Chondrocyte (in vitro differentiated cells): ENCODE results near the gene PHF21B. TPM values are rescaled to one million over a fixed set of nuclear protein-coding genes. Genes with fewer than 3 reads are reported as not detected.

Experiments
- DNase-seq: peaks from one replicate; pipeline ENCODE4 v3.0.0; 2021; ENCODE audit warnings: mixed read lengths, low spot score
- H3K27ac Mint-ChIP-seq: one replicate; pipeline ENCODE4 v1.8.0; 2021; ENCODE audit warnings: mild to moderate bottlenecking, moderate library complexity, mixed read lengths; ENCODE audit not compliant: unreplicated experiment
- H3K27me3 Mint-ChIP-seq: 2 replicates; pipeline ENCODE4 v1.8.0; 2021; ENCODE audit warnings: low read depth, mixed read lengths
- H3K36me3 Mint-ChIP-seq: 2 replicates; pipeline ENCODE4 v1.8.0; 2021; ENCODE audit warnings: low read depth, mixed read lengths
- H3K4me1 Mint-ChIP-seq: 2 replicates; pipeline ENCODE4 v1.8.0; 2021; ENCODE audit warnings: low read depth, mild to moderate bottlenecking, mixed read lengths
- H3K4me3 Mint-ChIP-seq: one replicate; pipeline ENCODE4 v1.8.0; 2021; ENCODE audit warnings: mild to moderate bottlenecking, moderate library complexity, mixed read lengths; ENCODE audit not compliant: unreplicated experiment
- H3K9me3 Mint-ChIP-seq: 2 replicates; pipeline ENCODE4 v1.8.0; 2021; ENCODE audit warnings: low read depth, mixed read lengths
- CTCF ChIP-seq: fragments of 200-600 bp; sonication (generic); IDR thresholded peaks from 2 replicates; pipeline ENCODE4 v1.5.0; 2021; ENCODE audit warnings: antibody characterized with exemption, mild to moderate bottlenecking, moderate library complexity
- total RNA-seq: library from RNA; stranded (reverse); gene quantifications from 3 replicates; pipeline ENCODE4 v1.2.1, GENCODE V29; 2021

PHF21B gene
- total RNA-seq, 1 donor from 2014 or later = 0.82 TPM

- no peak for DNase-seq
- Mint-ChIP-seq H3K9me3 (no peaks in the 10 kb centered on the region), H3K27me3 (peaks cover 11% of the 10 kb centered on the region), H3K36me3 (no peaks in the 10 kb centered on the region), H3K27ac (no peak overlapping the region), H3K4me1 (no peaks in the 10 kb centered on the region), H3K4me3 (no peak overlapping the region)
- no peak for TF ChIP-seq CTCF
These were observed 9.5 kb downstream of the PHF21B start for GRCh38 chr22:45000330-45000729.

GRCh38 chr22:44999687-45000086 lies 10.1 kb downstream of the PHF21B start:
- DNase-seq = no peak
- H3K27me3 Mint-ChIP-seq = peaks cover 11% of the 10 kb centered on the region
- H3K9me3 Mint-ChIP-seq = no peaks in the 10 kb centered on the region
- no peak overlapping the region for H3K4me3 Mint-ChIP-seq
- H3K36me3 Mint-ChIP-seq = no peaks in the 10 kb centered on the region
- no peak for TF ChIP-seq CTCF
- H3K4me1 Mint-ChIP-seq = no peaks in the 10 kb centered on the region
- H3K27ac Mint-ChIP-seq = no peak overlapping the region

GRCh38 chr22:44999231-44999630 lies 10.6 kb downstream of the PHF21B start:
- no peaks in the 10 kb centered on the region for H3K4me1 Mint-ChIP-seq
- TF ChIP-seq CTCF = no peak
- no peak for DNase-seq
- H3K27ac Mint-ChIP-seq = no peak overlapping the region
- H3K9me3 Mint-ChIP-seq = no peaks in the 10 kb centered on the region
- peaks cover 8% of the 10 kb centered on the region for H3K27me3 Mint-ChIP-seq
- H3K4me3 Mint-ChIP-seq = no peak overlapping the region
- H3K36me3 Mint-ChIP-seq = no peaks in the 10 kb centered on the region

GRCh38 chr22:44998296-44998695 lies 11.5 kb downstream of the PHF21B start:
- DNase-seq = no peak
- Mint-ChIP-seq H3K9me3 (no peaks in the 10 kb centered on the region), H3K4me3 (no peak overlapping the region), H3K27me3 (peaks cover 6% of the 10 kb centered on the region), H3K36me3 (no peaks in the 10 kb centered on the region), H3K4me1 (no peaks in the 10 kb centered on the region), H3K27ac (no peak overlapping the region)
- TF ChIP-seq CTCF = no peak

- Mint-ChIP-seq H3K4me1 (no peaks in the 10 kb centered on the region), H3K4me3 (no peak overlapping the region), H3K36me3 (no peaks in the 10 kb centered on the region), H3K27ac (no peak overlapping the region), H3K27me3 (peaks cover 6% of the 10 kb centered on the region), H3K9me3 (no peaks in the 10 kb centered on the region)
- DNase-seq = no peak
- no peak for TF ChIP-seq CTCF
These were observed 12.7 kb downstream of the PHF21B start for GRCh38 chr22:44997060-44997459.
